IPS-18a (cell line): ENCODE data around the gene SNX21.
"Not testable (repeated sequence)": the region's sequence is repeated elsewhere in the genome, so short reads cannot be mapped to it uniquely, and the experiment has no call there.

Experiments used
- H3K27ac ChIP-seq: one replicate; pipeline ENCODE4 v1.5.1; 2013; ENCODE audit warnings: low read length
- H3K27me3 ChIP-seq: one replicate; pipeline ENCODE4 v1.6.1; 2013; ENCODE audit warnings: mild to moderate bottlenecking, low read length; ENCODE audit not compliant: control insufficient read depth, insufficient read depth
- H3K36me3 ChIP-seq: one replicate; pipeline ENCODE4 v1.6.1; 2013; ENCODE audit warnings: low read depth, low read length; ENCODE audit not compliant: control insufficient read depth
- H3K4me1 ChIP-seq: one replicate; pipeline ENCODE4 v1.6.1; 2013; ENCODE audit warnings: low read depth, low read length; ENCODE audit not compliant: control insufficient read depth
- H3K4me3 ChIP-seq: one replicate; pipeline ENCODE4 v1.5.1; 2013; ENCODE audit warnings: low read length
- H3K9ac ChIP-seq: one replicate; pipeline ENCODE4 v1.6.1; 2013; ENCODE audit warnings: mild to moderate bottlenecking, low read length, moderate library complexity
- H3K9me3 ChIP-seq: one replicate; pipeline ENCODE4 v1.6.1; 2013; ENCODE audit warnings: low read depth, low read length; ENCODE audit not compliant: control insufficient read depth

SNX21 gene, protein sequence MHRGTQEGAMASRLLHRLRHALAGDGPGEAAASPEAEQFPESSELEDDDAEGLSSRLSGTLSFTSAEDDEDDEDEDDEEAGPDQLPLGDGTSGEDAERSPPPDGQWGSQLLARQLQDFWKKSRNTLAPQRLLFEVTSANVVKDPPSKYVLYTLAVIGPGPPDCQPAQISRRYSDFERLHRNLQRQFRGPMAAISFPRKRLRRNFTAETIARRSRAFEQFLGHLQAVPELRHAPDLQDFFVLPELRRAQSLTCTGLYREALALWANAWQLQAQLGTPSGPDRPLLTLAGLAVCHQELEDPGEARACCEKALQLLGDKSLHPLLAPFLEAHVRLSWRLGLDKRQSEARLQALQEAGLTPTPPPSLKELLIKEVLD

DNA sequence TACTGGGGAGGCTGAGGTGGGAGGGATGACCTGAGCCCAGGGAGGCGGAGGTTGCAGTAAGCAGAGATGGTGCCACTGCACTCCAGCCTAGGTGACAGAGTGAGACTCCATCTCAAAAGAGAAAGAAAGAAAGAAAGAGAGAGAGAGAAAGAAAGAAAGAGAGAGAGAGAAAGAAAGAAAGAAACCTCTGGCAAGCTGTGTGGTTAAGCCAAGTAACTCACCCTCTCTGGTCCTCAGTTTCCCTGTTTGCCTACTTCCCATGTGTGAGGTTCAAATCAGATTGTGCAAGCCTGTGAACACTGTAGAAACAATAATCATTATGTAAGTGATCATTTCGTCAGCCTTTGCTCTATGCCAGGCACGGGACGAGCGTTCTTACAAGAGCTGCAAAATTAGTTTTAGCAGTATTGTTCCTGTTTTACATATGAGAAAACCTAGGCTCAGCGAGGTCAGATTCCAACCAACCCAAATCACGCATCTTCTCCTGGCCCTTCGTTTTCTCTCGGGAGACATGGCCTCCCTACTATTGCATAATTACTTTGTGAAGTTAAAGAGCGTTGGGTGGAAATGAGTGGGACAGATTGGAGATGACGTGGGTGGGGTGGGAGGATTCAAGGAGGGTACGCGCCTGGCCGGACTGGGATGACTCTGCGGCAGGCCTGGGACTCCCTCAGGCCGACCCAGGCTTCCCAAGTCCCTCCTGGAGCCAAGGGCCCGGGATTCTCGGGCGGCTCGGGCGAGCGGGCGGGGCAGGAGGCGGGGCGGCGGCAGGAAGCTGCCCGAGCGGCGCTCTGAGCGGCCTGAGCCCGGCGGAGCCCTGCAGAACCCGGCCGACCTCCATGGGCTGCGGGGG is at the start of gene SNX21:
Gene SNX21, plus strand, starts transcription at position 770 of the 853 bp plus-strand sequence. CDS start 121 bp downstream, outside the sequence.
- Histone ChIP-seq H3K27me3 (no peaks in the 10 kb centered on the region), H3K4me1 (peaks cover 6% of the 10 kb centered on the region), H3K4me3 (peak within 1 kb of the TSS; percentile 74), H3K9me3 (no peaks in the 10 kb centered on the region), H3K36me3 (peaks cover 3% of the 10 kb centered on the region), H3K27ac (peak within 1 kb of the TSS; percentile 70), H3K9ac (peak within 1 kb of the TSS; percentile 66)

DNA sequence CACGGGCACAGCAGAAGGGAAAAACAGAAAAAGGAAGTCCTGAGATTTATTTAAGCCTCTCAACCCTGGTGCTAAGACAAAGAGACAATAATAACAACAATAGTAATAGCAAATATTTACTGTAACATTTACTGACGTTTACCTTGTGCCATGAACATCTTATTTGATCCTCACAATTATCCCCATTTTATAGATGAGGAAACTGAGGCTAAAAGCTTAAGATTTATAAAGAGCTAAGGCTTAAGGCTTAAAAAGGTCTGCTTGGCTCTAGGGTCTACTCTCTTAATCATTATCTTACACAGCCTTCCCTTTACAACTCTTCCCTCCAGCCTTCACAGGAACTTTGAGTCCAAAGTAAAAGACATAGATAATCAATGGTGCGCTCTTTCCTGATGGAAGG is 45.2 kb upstream of the SNX21 start:
- Histone ChIP-seq H3K27ac (no peak overlapping the region), H3K4me1 (no peaks in the 10 kb centered on the region), H3K36me3 (no peaks in the 10 kb centered on the region), H3K9me3 (no peaks in the 10 kb centered on the region), H3K4me3 (no peak overlapping the region), H3K9ac (no peak overlapping the region), H3K27me3 (no peaks in the 10 kb centered on the region)

DNA sequence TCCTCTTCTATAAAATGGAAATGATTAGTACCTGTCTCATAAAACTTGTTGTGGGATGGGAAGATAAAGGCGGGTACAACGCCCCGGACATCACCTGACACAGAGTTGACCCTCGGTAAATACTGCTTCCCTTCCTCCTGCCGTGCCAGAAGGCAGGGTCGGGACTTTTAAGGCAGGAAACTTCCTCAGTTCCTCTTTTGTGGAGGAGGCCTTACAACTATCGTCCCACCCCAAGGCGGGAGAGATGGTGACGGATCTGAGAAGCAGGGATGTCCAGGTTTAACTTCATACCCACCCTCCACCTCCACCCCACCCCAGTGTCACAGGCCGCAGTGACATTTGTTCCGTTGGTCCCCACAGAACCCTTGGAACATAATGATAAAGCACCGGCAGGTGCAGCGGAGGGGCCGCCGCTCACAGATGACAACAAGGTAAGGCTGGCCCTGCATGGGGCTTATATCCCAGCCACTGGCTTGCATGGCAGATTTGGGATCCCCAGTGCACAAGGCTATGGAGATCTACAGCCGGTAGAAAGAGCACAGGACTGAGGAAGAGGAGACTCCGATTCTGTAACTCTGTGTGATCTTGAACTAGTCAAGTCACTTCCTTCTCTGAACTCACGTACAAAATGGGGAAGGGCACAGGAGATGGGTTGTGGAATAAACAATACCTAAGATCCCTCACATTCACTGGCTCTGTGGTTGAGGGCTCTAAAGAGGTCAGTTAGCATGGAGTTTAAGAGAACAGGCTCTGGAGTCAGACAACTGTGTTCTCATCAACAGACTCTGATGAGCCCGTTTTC is 41.1 kb upstream of the SNX21 start:
- Histone ChIP-seq H3K4me1 (no peaks in the 10 kb centered on the region), H3K4me3 (peak overlapping the region; percentile 88), H3K9ac (peak overlapping the region; percentile 57), H3K9me3 (no peaks in the 10 kb centered on the region), H3K27me3 (no peaks in the 10 kb centered on the region), H3K36me3 (peaks cover 15% of the 10 kb centered on the region), H3K27ac (no peak overlapping the region)

DNA sequence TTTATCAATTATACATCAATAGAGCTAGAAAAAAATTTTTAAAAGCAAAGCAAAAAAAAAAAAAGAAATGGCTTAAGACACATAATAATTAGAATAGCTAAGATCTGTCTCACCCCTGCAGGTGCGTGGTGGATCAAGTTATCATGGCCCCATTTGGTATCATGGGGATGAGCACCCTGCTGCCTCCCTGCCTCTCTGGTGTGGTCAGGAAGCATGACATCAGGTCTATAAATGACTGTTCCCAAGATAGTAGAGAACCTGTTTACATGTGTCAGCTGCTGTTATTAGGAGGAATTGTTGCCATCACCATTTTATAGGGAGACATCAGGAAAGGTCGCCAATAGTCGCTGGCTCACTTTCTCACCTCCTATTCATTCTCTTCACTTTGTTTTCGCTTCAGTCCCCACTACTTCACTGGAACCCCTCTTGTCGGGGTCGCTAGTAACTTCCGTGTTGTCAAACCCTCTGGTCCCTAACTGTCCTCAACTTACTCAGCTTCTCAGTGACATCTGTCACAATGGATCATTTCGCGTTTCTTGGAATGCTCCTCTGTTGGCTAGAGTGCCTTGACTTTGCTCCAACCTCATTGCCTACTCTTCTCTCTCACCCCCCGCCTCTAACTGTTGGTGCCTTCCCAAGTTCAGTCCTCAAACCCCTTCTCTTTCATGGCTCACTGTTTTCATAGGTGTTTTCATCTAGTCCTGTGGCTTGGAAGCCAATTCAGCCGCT is 37.1 kb upstream of the SNX21 start:
- Histone ChIP-seq H3K36me3 (peaks cover 22% of the 10 kb centered on the region), H3K27me3 (no peaks in the 10 kb centered on the region), H3K9me3 (no peaks in the 10 kb centered on the region), H3K27ac (no peak overlapping the region), H3K4me1 (no peaks in the 10 kb centered on the region), H3K9ac (no peak overlapping the region), H3K4me3 (no peak overlapping the region)

DNA sequence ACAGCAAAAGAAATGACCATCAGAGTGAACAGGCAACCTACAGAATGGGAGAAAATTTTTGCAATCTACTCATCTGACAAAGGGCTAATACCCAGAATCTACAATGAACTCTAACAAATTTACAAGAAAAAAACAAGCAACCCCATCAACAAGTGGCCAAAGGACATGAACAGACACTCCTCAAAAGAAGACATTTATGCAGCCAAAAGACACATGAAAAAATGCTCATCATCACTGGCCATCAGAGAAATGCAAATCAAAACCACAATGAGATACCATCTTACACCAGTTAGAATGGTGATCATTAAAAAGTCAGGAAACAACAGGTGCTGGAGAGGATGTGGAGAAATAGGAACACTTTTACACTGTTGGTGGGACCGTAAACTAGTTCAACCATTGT is 36.1 kb upstream of the SNX21 start:
- not testable (repeated sequence) for H3K9me3 ChIP-seq
- peaks cover 31% of the 10 kb centered on the region for H3K36me3 ChIP-seq

DNA sequence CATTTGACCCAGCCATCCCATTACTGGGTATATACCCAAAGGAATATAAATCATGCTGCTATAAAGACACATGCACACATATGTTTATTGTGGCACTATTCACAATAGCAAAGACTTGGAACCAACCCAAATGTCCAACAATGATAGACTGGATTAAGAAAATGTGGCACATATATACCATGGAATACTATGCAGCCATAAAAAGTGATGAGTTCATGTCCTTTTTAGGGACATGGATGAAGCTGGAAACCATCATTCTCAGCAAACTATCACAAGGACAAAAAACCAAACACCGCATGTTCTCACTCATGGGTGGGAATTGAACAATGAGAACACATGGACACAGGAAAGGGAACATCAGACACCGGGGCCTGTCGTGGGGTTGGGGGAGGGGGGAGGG is 35.6 kb upstream of the SNX21 start:
- H3K36me3 ChIP-seq = peaks cover 35% of the 10 kb centered on the region
- not testable (repeated sequence) for H3K27me3 ChIP-seq, H3K9me3 ChIP-seq, H3K4me1 ChIP-seq, H3K27ac ChIP-seq, H3K9ac ChIP-seq, H3K4me3 ChIP-seq

More for the DNA sequence above, 36.1 kb upstream of the SNX21 start:
- not testable (repeated sequence) for H3K4me3 ChIP-seq, H3K27me3 ChIP-seq, H3K27ac ChIP-seq, H3K4me1 ChIP-seq, H3K9ac ChIP-seq

DNA sequence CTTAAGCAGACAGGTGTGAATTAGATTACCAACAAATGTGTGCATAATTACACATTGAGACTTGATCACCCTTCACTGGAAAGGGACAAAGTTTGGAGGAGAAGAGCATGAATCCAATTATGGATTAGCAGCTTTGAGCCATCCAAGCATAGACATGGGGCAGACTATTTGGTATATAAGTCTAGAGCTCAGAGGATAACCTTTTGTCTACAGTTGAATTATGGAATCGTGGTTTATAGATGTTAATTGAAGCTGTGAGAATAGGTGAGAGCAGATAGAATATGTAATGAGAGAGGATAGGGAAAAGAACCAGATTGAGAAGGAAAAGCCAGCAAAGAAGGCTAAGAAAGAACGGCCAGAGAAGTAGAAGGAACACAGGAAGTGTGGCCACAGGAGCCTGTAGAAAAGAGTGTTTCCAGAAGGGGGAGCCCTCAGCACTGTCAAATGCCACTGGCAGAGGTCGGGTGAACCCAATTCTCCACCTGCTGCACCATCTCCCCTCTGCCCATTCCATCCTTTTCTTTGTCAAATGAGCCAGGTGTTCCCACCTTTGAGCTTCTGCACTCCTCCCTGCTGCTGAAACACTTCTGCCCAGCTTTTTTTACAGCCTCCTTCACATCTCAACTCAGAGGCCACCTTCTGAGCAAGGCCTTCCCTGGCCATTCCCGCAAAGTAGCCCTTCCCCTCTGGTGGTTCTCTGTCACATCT is 34.5 kb upstream of the SNX21 start:
- no peaks in the 10 kb centered on the region for H3K9me3 ChIP-seq
- no peaks in the 10 kb centered on the region for H3K4me1 ChIP-seq
- H3K4me3 ChIP-seq = no peak overlapping the region
- no peaks in the 10 kb centered on the region for H3K27me3 ChIP-seq
- no peak overlapping the region for H3K9ac ChIP-seq
- peaks cover 46% of the 10 kb centered on the region for H3K36me3 ChIP-seq
- H3K27ac ChIP-seq = no peak overlapping the region

DNA sequence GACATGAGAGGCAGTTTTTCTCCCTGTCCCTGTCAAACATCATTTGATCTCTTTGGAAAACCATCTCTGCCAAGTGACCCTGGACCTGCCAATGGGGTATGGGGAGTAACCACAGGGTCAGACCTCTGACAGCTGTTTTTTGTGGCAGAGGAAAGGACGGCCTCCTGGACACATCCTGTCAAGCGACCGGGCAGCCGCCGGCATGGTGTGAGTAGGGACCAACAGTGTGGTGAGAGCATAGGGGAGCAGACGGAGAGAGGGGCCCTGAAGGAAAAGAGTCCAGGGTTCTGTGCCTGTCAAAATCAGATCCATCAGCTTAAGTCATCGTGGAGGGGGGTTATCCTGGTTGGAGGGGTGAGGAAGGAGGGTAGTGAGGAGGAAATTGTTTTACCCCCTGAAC is 31.7 kb upstream of the SNX21 start:
- Histone ChIP-seq H3K27ac (no peak overlapping the region), H3K27me3 (no peaks in the 10 kb centered on the region), H3K4me1 (no peaks in the 10 kb centered on the region), H3K9ac (no peak overlapping the region), H3K4me3 (no peak overlapping the region), H3K9me3 (no peaks in the 10 kb centered on the region), H3K36me3 (peaks cover 58% of the 10 kb centered on the region)

DNA sequence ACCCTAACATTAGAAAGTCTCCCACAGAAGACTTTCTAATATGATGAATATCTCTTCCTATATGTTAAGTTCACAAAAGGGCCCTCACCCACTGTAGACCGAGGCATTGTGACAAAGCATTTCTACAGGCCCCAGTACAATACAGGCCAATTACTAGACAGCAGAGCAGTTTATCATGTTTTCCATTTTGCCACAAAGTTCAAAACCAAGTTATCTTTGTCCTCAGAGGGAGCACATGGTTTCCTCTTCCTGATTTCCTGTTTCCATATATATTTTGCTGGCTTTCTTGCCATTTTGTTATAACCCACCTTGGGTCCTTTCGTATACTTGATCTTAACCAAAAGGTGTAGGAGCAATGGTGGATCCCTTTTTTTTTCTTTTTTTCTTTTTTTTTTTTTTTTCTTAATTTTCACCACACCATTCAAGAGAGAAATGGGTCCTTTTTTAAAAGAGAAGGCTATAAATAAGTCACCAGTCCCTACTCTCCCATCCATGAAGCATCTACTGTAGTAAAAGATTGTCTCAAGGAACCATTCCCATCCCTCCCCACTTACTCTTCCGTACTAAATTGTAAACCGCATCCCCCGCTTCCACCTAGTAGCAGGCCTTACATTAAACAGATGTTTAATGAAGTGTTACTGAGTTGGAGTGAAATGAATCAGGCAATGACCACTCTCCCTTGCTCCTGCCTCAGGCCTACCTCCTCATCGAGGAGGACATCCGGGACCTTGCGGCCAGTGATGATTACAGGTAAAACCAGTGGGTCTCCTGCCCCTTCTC is 23.2 kb upstream of the SNX21 start:
- no peaks in the 10 kb centered on the region for H3K4me1 ChIP-seq
- no peak overlapping the region for H3K27ac ChIP-seq
- no peak overlapping the region for H3K9ac ChIP-seq
- H3K4me3 ChIP-seq = no peak overlapping the region
- peaks cover 46% of the 10 kb centered on the region for H3K36me3 ChIP-seq
- H3K9me3 ChIP-seq = no peaks in the 10 kb centered on the region
- no peaks in the 10 kb centered on the region for H3K27me3 ChIP-seq
